OCI-LY3 (cell line): ENCODE results near the gene MAN2A1.

Experiments
- H2AFZ ChIP-seq: fragments of 200-600, 300-600 bp; shearing (Covaris generic); 2 replicates; pipeline ENCODE4 v1.6.0; 2014; ENCODE audit warnings: antibody characterized with exemption, low read depth, low read length
- H3K27ac ChIP-seq: fragments of 200-600, 300-600 bp; sonication (generic); 2 replicates; pipeline ENCODE4 v1.5.1; 2014; ENCODE audit warnings: mild to moderate bottlenecking, low read length, moderate library complexity, mixed read lengths
- H3K27me3 ChIP-seq: fragments of 200-600, 300-600 bp; sonication (generic); 2 replicates; pipeline ENCODE4 v1.6.1; 2014; ENCODE audit warnings: low read depth, low read length, mixed read lengths
- H3K36me3 ChIP-seq: fragments of 200-600, 300-600 bp; sonication (generic); replicated peaks from 2 replicates; pipeline ENCODE3; 2014; ENCODE audit warnings: low read depth, low read length, mixed read lengths
- H3K4me1 ChIP-seq: fragments of 300-600, 200-600 bp; sonication (generic); 2 replicates; pipeline ENCODE4 v1.6.1; 2014; ENCODE audit warnings: low read length, mixed read lengths
- H3K4me2 ChIP-seq: fragments of 200-600, 300-600 bp; sonication (generic); 2 replicates; pipeline ENCODE4 v1.6.1; 2014; ENCODE audit warnings: low read length, mixed read lengths
- H3K4me3 ChIP-seq: fragments of 300-600, 200-600 bp; sonication (generic); 2 replicates; pipeline ENCODE4 v1.5.1; 2014; ENCODE audit warnings: antibody characterized with exemption, mild to moderate bottlenecking, low read length, moderate library complexity
- H3K79me2 ChIP-seq: fragments of 300-600, 200-600 bp; shearing (Covaris generic); 2 replicates; pipeline ENCODE4 v1.6.1; 2014; ENCODE audit warnings: mild to moderate bottlenecking, low read length, mixed read lengths
- H3K9ac ChIP-seq: fragments of 300-600, 200-600 bp; shearing (Covaris generic); 2 replicates; pipeline ENCODE4 v1.6.0; 2014; ENCODE audit warnings: mild to moderate bottlenecking, low read length, moderate library complexity
- H3K9me3 ChIP-seq: fragments of 200-600, 300-600 bp; shearing (Covaris generic); 2 replicates; pipeline ENCODE4 v1.6.1; 2014; ENCODE audit warnings: low read length, mixed read lengths; ENCODE audit not compliant: insufficient read depth
- H4K20me1 ChIP-seq: fragments of 200-600, 300-600 bp; sonication (generic); 2 replicates; pipeline ENCODE4 v1.6.1; 2016; ENCODE audit warnings: low read length, mixed read lengths; ENCODE audit not compliant: insufficient read depth
- CTCF ChIP-seq: fragments of 200-600, 300-600 bp; sonication (generic); IDR thresholded peaks from 2 replicates; pipeline ENCODE4 v1.5.1; 2014; ENCODE audit warnings: antibody characterized with exemption, low read length, low read depth
- EZH2phosphoT487 ChIP-seq: fragments of 200-600 bp; shearing (Covaris generic); IDR thresholded peaks from 2 replicates; pipeline ENCODE4 v1.6.1; 2018; ENCODE audit warnings: antibody characterized with exemption, mixed run types, low read depth

MAN2A1 gene

GRCh38 chr5:109866051-109866450 is 176.3 kb downstream of the MAN2A1 start:
- H3K9ac ChIP-seq: no peak overlapping the region

DNA sequence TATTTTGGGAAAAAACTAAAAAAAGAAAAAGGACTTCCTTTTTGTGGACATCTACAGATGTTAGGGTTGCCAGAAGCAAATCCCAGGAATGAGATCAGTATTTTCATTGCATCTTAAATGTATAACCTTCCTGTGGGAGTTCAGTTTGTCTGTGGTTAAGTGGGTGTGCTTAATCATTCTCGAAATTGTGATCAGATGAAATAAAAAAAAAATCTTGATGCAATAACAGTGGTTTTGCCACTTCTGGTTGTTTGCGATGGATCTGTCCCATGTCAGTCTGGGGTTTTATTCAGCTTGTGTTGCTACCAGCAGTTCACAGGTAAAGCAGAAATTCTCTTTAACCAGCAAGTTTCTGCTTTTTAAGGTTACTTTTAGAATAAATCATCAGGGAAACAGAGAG is 179.0 kb downstream of the MAN2A1 start:
- no peak overlapping the region for H3K4me2 ChIP-seq
- H3K4me1 ChIP-seq: peaks cover 6% of the 10 kb centered on the region
- no peaks in the 10 kb centered on the region for H3K9me3 ChIP-seq
- no peaks in the 10 kb centered on the region for H3K79me2 ChIP-seq
- H4K20me1 ChIP-seq: no peaks in the 10 kb centered on the region
- H3K9ac ChIP-seq: no peak overlapping the region
- H3K36me3 ChIP-seq: peaks cover 42% of the 10 kb centered on the region
- H3K27me3 ChIP-seq: no peaks in the 10 kb centered on the region
- TF ChIP-seq CTCF: no peak
- H3K4me3 ChIP-seq: no peak overlapping the region
- H3K27ac ChIP-seq: no peak overlapping the region
- no peak overlapping the region for H2AFZ ChIP-seq

More at GRCh38 chr5:109866051-109866450, 176.3 kb downstream of the MAN2A1 start:
- H4K20me1 ChIP-seq: peaks cover 7% of the 10 kb centered on the region; the same call in 1 of the 2 replicates
- no peaks in the 10 kb centered on the region for H3K27me3 ChIP-seq
- no peak overlapping the region for H3K4me3 ChIP-seq
- H3K4me2 ChIP-seq: no peak overlapping the region
- no peaks in the 10 kb centered on the region for H3K79me2 ChIP-seq
- TF ChIP-seq EZH2phosphoT487: no peak
- no peak for TF ChIP-seq CTCF
- H3K9me3 ChIP-seq: no peaks in the 10 kb centered on the region
- H3K36me3 ChIP-seq: peaks cover 55% of the 10 kb centered on the region
- peaks cover 26% of the 10 kb centered on the region for H3K4me1 ChIP-seq
- no peak overlapping the region for H2AFZ ChIP-seq
- H3K27ac ChIP-seq: no peak overlapping the region

DNA sequence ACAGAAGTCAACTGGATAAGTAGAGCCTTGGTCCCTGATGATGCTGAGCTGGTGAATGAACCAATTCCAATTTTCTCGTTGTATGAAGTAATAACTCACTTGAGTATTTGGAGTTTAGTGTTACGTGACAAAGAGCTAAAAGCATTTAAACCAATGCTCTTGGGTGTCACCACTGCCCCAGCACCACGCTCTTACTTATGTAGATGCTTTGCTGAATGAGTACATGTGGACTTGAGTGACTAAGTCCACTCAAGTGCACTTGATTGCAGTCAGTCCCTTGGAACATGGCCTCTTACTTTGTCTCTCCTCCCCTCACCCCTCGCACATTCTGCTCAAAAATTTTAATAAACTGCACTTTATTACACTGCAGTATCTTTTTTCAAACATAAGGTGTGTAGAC is 184.0 kb downstream of the MAN2A1 start:
- no peak for TF ChIP-seq CTCF
- TF ChIP-seq EZH2phosphoT487: no peak
- no peak overlapping the region for H3K9ac ChIP-seq
- H3K9me3 ChIP-seq: no peaks in the 10 kb centered on the region
- no peak overlapping the region for H3K4me2 ChIP-seq
- H3K79me2 ChIP-seq: no peaks in the 10 kb centered on the region
- no peak overlapping the region for H3K27ac ChIP-seq
- H3K27me3 ChIP-seq: no peaks in the 10 kb centered on the region
- no peak overlapping the region for H2AFZ ChIP-seq
- H4K20me1 ChIP-seq: no peaks in the 10 kb centered on the region
- H3K36me3 ChIP-seq: peaks cover 5% of the 10 kb centered on the region
- H3K4me3 ChIP-seq: no peak overlapping the region
- H3K4me1 ChIP-seq: no peaks in the 10 kb centered on the region

DNA sequence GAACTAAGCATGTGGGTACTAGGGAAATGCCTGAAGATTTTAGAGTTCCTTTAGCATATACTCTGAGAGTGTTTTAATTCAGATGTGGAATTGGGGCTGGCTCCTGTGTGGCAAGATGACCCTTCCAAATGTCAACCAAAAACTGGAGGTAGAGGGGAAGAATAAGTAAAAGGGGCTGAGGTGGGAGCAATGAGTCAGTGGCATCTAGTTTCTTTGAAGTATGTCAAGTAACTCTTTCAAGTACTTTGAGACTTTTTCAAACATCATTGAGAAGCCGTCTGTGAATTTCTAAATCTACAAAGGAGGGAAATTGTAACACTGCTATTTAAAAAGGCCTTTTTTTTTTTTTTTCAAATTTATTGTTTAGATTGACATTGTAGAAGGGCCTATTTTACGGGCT is 184.4 kb downstream of the MAN2A1 start:
- Histone ChIP-seq H3K4me1 (no peaks in the 10 kb centered on the region), H3K4me3 (no peak overlapping the region), H2AFZ (no peak overlapping the region), H3K79me2 (no peaks in the 10 kb centered on the region), H3K27ac (no peak overlapping the region), H3K27me3 (no peaks in the 10 kb centered on the region), H3K4me2 (no peak overlapping the region), H4K20me1 (no peaks in the 10 kb centered on the region), H3K9me3 (no peaks in the 10 kb centered on the region), H3K36me3 (peaks cover 2% of the 10 kb centered on the region), H3K9ac (no peak overlapping the region)
- TF ChIP-seq CTCF: no peak
- TF ChIP-seq EZH2phosphoT487: no peak
